ENCODE results near the gene ITGB5.

Gene ITGB5

GRCh38 chr3:124895756-124896155, 8.6 kb upstream of the ITGB5 start:
- DNase-seq: no peak

GRCh38 chr3:124893526-124893925, 6.4 kb upstream of the ITGB5 start:
- no peak for DNase-seq

- DNase-seq: no peak
These were observed 3.5 kb upstream of the ITGB5 start for GRCh38 chr3:124890573-124891190.

GRCh38 chr3:124888482-124889441, 1.6 kb upstream of the ITGB5 start:
- DNase-seq: no peak

GRCh38 chr3:124887932-124888298, 750 bp upstream of the ITGB5 start:
- DNase-seq: no peak

- peak; percentile 54 for DNase-seq
These were observed 753 bp downstream of the ITGB5 start for GRCh38 chr3:124886168-124887056.

- no peak for DNase-seq
These were observed 1.5 kb downstream of the ITGB5 start for GRCh38 chr3:124885466-124886167.

GRCh38 chr3:124884474-124885101, 2.6 kb downstream of the ITGB5 start:
- no peak for DNase-seq

GRCh38 chr3:124883766-124884473, 3.2 kb downstream of the ITGB5 start:
- DNase-seq: no peak

- DNase-seq: no peak
These were observed 4.1 kb downstream of the ITGB5 start for GRCh38 chr3:124882816-124883747.

- DNase-seq: no peak
These were observed 5.0 kb downstream of the ITGB5 start for GRCh38 chr3:124881976-124882697.

GRCh38 chr3:124879337-124879680, 7.9 kb downstream of the ITGB5 start:
- no peak for DNase-seq

GRCh38 chr3:124878561-124879336, 8.4 kb downstream of the ITGB5 start:
- peak; percentile 27 for DNase-seq

GRCh38 chr3:124877674-124878073, 9.5 kb downstream of the ITGB5 start:
- no peak for DNase-seq

- DNase-seq: no peak
These were observed 10.7 kb downstream of the ITGB5 start for GRCh38 chr3:124876401-124876878.

- DNase-seq: no peak
These were observed 13.9 kb downstream of the ITGB5 start for GRCh38 chr3:124873226-124873625.

- no peak for DNase-seq
These were observed 19.7 kb downstream of the ITGB5 start for GRCh38 chr3:124867511-124867910.

GRCh38 chr3:124862006-124862405, 25.2 kb downstream of the ITGB5 start:
- DNase-seq: no peak

GRCh38 chr3:124861041-124861440, 26.1 kb downstream of the ITGB5 start:
- DNase-seq: no peak

All from stimulated activated CD8-positive, alpha-beta memory T cell treated with anti-CD3 and anti-CD28 coated beads, Interleukin-4, amount 100 ng/mL, for 48 hours (primary cell).